OCI-LY1 (cell line): ENCODE measurements around the gene ACTN4.

Experiments
- H2AFZ ChIP-seq: fragments of 200-600 bp; sonication (generic), shearing (Covaris generic); 2 replicates; pipeline ENCODE4 v1.6.0; 2014; ENCODE audit warnings: antibody characterized with exemption, mild to moderate bottlenecking, low read length
- H3F3A ChIP-seq: fragments of 200-600 bp; sonication (generic), shearing (Covaris generic); 2 replicates; pipeline ENCODE4 v1.6.0; 2014; ENCODE audit warnings: mild to moderate bottlenecking, antibody characterized with exemption, low read length, moderate library complexity; ENCODE audit not compliant: insufficient read depth
- H3K27ac ChIP-seq: fragments of 200-600 bp; sonication (generic); 2 replicates; pipeline ENCODE4 v1.5.1; 2014; ENCODE audit warnings: low read length, mixed run types, mild to moderate bottlenecking, low read depth; ENCODE audit not compliant: poor library complexity, severe bottlenecking
- H3K27me3 ChIP-seq: fragments of 200-600 bp; sonication (generic); 2 replicates; pipeline ENCODE4 v1.6.0; 2014; ENCODE audit warnings: antibody characterized with exemption, mild to moderate bottlenecking, low read length, moderate library complexity; ENCODE audit not compliant: insufficient read depth
- H3K36me3 ChIP-seq: fragments of 200-600 bp; sonication (generic); 2 replicates; pipeline ENCODE4 v1.6.1; 2014; ENCODE audit warnings: mild to moderate bottlenecking, antibody characterized with exemption, low read length, moderate library complexity, mixed read lengths; ENCODE audit not compliant: insufficient read depth
- H3K4me1 ChIP-seq: fragments of 200-600 bp; sonication (generic); 2 replicates; pipeline ENCODE4 v1.5.1; 2014; ENCODE audit warnings: mild to moderate bottlenecking, low read length, moderate library complexity; ENCODE audit not compliant: insufficient read depth, severe bottlenecking
- H3K4me2 ChIP-seq: fragments of 200-600 bp; sonication (generic), shearing (Covaris generic); 2 replicates; pipeline ENCODE4 v1.6.1; 2014; ENCODE audit warnings: low read length
- H3K4me3 ChIP-seq: fragments of 200-600 bp; sonication (generic); 2 replicates; pipeline ENCODE4 v1.5.1; 2014; ENCODE audit warnings: low read length, low read depth, mild to moderate bottlenecking, mixed read lengths; ENCODE audit not compliant: poor library complexity, severe bottlenecking
- H3K79me2 ChIP-seq: fragments of 200-600 bp; shearing (Covaris generic); 2 replicates; pipeline ENCODE4 v1.6.1; 2016; ENCODE audit warnings: mixed run types, low read length, mixed read lengths; ENCODE audit not compliant: insufficient read depth
- H3K9ac ChIP-seq: fragments of 200-600 bp; sonication (generic), shearing (Covaris generic); 2 replicates; pipeline ENCODE4 v1.6.1; 2014; ENCODE audit warnings: mild to moderate bottlenecking, low read length, mixed read lengths
- H3K9me2 ChIP-seq: fragments of 200-600 bp; sonication (generic), shearing (Covaris generic); 2 replicates; pipeline ENCODE4 v1.6.1; 2014; ENCODE audit warnings: low read depth, mild to moderate bottlenecking, low read length, mixed read lengths
- H3K9me3 ChIP-seq: fragments of 200-600 bp; shearing (Covaris generic); 2 replicates; pipeline ENCODE4 v1.6.1; 2014; ENCODE audit warnings: low read length, mixed read lengths
- H4K20me1 ChIP-seq: fragments of 200-600 bp; sonication (generic), shearing (Covaris generic); 2 replicates; pipeline ENCODE4 v1.6.0; 2016; ENCODE audit warnings: mild to moderate bottlenecking, low read length; ENCODE audit not compliant: insufficient read depth
- EZH2 ChIP-seq: fragments of 200-600 bp; sonication (generic), shearing (Covaris generic); IDR thresholded peaks from 2 replicates; pipeline ENCODE4 v1.8.0; 2017; ENCODE audit warnings: borderline replicate concordance, mixed run types, mild to moderate bottlenecking, antibody characterized with exemption, low read length, moderate library complexity, mixed read lengths
- TF ChIP-seq, protein P1 (sequence below): fragments of 200-600 bp; sonication (generic), shearing (Covaris generic); IDR thresholded peaks from 2 replicates; pipeline ENCODE4 v1.5.1; 2017; ENCODE audit warnings: mild to moderate bottlenecking, antibody characterized with exemption, low read length, moderate library complexity, mixed read lengths

ACTN4 gene

DNA sequence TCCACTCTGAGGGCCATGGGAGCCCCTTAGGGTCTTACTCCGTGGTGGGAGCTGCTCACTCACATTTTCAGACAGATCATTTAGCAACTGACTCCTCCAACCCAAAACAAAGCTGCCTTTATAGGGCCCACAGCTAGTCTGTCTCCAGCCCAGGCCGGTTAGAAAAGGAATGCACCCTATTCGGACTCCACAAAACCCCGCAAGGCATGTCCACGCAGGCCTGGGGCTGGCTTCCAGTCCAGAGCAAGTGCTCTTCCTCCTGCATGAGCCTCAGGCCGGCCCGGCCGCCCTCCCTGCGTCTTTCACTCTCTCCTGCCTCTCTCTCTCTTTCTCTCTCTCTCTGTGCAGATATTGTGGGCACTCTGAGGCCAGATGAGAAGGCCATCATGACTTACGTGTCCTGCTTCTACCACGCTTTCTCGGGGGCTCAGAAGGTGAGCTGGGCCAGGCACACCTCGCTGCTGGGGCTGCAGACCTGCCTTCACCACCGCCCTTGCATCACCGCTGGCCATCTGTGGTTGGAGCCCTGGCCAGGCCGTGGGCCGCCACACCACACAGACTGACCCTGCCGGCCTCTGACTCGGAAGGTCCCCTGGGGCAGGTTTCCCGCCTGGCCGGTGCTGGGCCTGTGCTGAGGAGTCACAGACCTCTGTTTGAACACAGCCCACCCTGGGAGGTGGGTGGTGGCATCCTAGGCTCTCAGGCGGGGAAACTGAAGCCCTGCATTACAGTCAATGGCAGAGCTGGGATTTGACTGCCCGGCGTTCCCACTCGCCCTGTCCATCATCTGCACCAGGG is 63.7 kb downstream of the ACTN4 start:
- H3K4me3 ChIP-seq = no peak overlapping the region
- no peak overlapping the region for H2AFZ ChIP-seq
- H3K27ac ChIP-seq = no peak overlapping the region
- H3F3A ChIP-seq = no peaks in the 10 kb centered on the region
- H3K4me2 ChIP-seq = no peak overlapping the region
- H3K27me3 ChIP-seq = no peaks in the 10 kb centered on the region
- H4K20me1 ChIP-seq = no peaks in the 10 kb centered on the region
- TF ChIP-seq, protein P1, sequence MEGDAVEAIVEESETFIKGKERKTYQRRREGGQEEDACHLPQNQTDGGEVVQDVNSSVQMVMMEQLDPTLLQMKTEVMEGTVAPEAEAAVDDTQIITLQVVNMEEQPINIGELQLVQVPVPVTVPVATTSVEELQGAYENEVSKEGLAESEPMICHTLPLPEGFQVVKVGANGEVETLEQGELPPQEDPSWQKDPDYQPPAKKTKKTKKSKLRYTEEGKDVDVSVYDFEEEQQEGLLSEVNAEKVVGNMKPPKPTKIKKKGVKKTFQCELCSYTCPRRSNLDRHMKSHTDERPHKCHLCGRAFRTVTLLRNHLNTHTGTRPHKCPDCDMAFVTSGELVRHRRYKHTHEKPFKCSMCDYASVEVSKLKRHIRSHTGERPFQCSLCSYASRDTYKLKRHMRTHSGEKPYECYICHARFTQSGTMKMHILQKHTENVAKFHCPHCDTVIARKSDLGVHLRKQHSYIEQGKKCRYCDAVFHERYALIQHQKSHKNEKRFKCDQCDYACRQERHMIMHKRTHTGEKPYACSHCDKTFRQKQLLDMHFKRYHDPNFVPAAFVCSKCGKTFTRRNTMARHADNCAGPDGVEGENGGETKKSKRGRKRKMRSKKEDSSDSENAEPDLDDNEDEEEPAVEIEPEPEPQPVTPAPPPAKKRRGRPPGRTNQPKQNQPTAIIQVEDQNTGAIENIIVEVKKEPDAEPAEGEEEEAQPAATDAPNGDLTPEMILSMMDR = no peak
- no peaks in the 10 kb centered on the region for H3K9me2 ChIP-seq
- H3K36me3 ChIP-seq = peaks cover 80% of the 10 kb centered on the region
- no peak overlapping the region for H3K9ac ChIP-seq
- no peaks in the 10 kb centered on the region for H3K4me1 ChIP-seq
- H3K79me2 ChIP-seq = no peaks in the 10 kb centered on the region
- no peaks in the 10 kb centered on the region for H3K9me3 ChIP-seq

DNA sequence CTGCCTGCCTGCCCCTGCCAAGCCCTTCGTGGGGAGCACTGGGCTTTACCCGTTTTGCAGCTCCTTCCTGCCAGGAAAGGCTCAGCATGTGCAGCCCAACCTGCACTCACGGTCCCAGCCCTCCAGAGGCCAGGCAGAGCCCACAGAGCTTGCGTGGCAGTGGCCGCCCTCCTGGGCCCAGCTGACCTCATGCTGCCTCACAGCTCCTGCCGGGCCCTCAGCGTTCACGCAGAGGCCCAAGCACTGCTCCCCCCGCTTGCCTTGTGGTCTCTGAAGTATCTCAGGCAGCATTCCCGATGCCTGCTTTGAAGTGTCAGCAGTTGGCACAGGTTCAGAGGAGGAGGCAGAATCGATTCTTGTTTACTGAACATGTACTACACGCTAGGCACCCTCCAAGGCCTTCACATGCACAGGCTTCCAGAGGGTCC is 64.3 kb downstream of the ACTN4 start:
- H3K36me3 ChIP-seq = peaks cover 80% of the 10 kb centered on the region

DNA sequence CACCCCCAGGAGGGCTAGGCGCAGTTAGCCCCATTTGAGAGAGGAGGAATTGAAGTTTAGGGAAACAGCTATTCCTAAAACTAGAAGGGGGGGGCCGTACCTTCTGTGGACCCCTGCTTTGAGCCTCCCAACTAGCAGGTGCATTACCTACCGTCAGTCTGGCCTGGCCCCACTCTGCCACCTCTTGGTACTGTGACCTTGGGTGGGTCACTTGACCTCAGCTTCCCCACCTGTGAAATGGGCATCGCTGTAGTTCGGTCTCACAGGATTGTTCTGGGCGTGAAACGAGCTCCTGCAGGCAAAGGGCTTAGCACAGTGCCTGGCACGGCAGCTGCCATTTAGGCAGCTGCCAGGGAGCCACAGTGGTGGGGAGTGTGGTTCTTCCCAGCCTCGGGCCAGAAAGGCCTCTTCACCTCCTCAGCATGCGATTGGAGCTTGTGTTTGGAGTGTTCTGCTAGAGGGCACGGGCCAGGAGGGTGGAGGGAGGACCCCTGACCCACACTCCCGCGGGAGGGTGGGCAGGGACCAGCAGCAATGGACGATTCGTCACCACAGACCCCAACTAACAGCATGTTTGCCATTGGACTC is 64.8 kb downstream of the ACTN4 start:
- Histone ChIP-seq H2AFZ (no peak overlapping the region), H3K9ac (no peak overlapping the region), H3K4me3 (no peak overlapping the region), H3K36me3 (peaks cover 80% of the 10 kb centered on the region), H4K20me1 (no peaks in the 10 kb centered on the region), H3F3A (no peaks in the 10 kb centered on the region), H3K9me3 (no peaks in the 10 kb centered on the region), H3K4me2 (no peak overlapping the region), H3K27me3 (no peaks in the 10 kb centered on the region), H3K27ac (no peak overlapping the region), H3K4me1 (no peaks in the 10 kb centered on the region), H3K79me2 (no peaks in the 10 kb centered on the region), H3K9me2 (no peaks in the 10 kb centered on the region)
- TF ChIP-seq EZH2 = no peak
- TF ChIP-seq, protein P1 = no peak

More for the DNA sequence above, 64.3 kb downstream of the ACTN4 start:
- Histone ChIP-seq H3K4me1 (no peaks in the 10 kb centered on the region), H2AFZ (no peak overlapping the region), H3K4me2 (no peak overlapping the region), H3K4me3 (no peak overlapping the region), H4K20me1 (no peaks in the 10 kb centered on the region), H3K27me3 (no peaks in the 10 kb centered on the region), H3K27ac (no peak overlapping the region), H3K79me2 (no peaks in the 10 kb centered on the region), H3K9me2 (no peaks in the 10 kb centered on the region), H3K9ac (no peak overlapping the region), H3K9me3 (no peaks in the 10 kb centered on the region), H3F3A (no peaks in the 10 kb centered on the region)
- TF ChIP-seq, protein P1 = no peak
- TF ChIP-seq EZH2 = no peak
